ENCODE measurements around the gene OS9.

Gene OS9

DNA sequence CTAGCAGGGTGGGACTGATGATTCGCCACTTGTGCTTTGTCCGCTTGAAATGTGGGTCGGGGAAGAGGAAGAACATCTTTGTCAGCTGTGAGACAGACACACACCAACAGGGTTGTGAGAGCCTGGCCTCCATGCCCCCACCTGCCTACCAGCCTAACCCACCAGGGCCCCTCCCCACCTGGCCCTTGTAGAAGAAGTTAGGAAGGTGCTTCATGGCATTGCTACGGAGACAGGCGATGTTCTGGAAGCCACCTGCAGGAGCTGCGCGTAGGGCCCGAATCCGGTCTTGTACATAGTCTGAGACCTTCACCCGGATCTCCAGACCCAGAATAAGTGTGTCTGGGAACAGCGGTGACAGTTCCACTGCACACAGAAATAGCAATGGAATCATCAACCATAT is 75.7 kb downstream of the OS9 start:
- no peak for DNase-seq (ENCODE audit: low read depth)

DNA sequence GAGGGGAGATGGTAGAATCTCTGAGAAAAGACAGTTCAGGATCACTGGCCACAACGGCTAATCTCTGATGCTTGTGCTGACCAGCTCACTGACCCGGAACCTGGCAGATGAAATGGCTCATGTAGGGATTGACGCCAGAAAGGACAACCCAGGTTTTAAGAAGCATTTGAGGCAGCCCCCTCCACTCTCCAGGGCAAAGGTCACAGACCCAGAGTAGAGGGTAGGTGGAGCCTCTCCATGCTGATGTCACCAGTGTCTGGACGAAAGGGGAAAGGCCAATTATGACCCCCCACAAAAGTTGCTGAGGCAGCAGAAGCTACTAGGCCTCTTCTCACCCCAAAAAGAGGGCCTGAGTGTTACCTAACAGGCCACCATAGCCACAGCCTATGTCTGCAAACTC is 76.8 kb downstream of the OS9 start:
- no peak for DNase-seq (ENCODE audit: low read depth)
